ENCODE measurements around the gene XRCC3.

XRCC3 gene

DNA sequence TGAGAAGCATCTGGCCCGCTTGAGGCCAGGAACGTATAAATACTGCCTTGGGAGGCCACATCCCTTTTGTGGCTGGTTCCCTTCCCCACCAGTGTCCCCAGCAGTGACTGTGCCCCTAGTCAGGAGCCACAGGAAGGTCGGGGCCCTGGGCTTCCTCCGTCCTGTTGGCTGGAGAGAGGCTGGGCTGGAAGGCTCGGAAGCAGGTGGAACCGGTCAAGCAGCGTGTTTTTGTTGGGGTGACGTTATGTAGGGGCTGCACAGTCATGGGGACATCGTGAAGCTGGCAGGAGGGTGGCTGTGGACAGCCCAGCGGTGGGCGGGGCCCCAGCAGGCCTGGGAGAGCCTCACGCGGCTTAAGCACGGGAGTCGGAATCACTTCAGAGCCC lies 10.1 kb downstream of the XRCC3 start:
- DNase-seq = no peak
- Histone ChIP-seq H3K27me3 (replicated peaks) (no peaks in the 10 kb centered on the region), H3K4me3 (ENCODE audit: low read depth, low read length) (no peak overlapping the region), H3K36me3 (replicated peaks) (peaks cover 68% of the 10 kb centered on the region), H3K27ac (no peak overlapping the region)
- TF ChIP-seq, protein P1, sequence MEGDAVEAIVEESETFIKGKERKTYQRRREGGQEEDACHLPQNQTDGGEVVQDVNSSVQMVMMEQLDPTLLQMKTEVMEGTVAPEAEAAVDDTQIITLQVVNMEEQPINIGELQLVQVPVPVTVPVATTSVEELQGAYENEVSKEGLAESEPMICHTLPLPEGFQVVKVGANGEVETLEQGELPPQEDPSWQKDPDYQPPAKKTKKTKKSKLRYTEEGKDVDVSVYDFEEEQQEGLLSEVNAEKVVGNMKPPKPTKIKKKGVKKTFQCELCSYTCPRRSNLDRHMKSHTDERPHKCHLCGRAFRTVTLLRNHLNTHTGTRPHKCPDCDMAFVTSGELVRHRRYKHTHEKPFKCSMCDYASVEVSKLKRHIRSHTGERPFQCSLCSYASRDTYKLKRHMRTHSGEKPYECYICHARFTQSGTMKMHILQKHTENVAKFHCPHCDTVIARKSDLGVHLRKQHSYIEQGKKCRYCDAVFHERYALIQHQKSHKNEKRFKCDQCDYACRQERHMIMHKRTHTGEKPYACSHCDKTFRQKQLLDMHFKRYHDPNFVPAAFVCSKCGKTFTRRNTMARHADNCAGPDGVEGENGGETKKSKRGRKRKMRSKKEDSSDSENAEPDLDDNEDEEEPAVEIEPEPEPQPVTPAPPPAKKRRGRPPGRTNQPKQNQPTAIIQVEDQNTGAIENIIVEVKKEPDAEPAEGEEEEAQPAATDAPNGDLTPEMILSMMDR (IDR thresholded peaks at IDR 0.05; ENCODE audit: low read depth, low read length, missing control alignments) = no peak
- in situ Hi-C loops (cut with HindIII; ENCODE audit: low pct_ligation_motif_present, low sequenced_read_pairs) = no loop called here

DNA sequence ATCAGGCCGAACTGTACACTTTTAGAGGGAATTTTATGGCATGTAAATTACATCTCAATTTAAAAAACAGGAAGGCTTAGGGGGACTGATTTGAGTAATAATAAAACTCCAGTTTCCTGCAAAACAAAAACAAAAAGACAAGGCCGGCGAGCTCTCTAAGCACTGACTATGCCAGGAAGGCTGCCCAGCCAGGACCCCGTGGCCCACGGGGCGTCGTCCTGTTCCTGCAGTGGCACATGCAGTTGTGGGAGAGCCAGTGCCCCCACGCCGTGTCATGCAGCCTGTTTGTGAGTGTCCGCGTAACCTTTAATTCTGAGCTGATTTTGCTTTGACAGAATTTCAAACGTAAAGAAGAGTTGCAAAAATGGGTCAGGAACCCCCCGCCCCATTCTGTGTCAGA lies 10.5 kb downstream of the XRCC3 start:
- Histone ChIP-seq H3K27ac (no peak overlapping the region), H3K36me3 (replicated peaks) (peaks cover 70% of the 10 kb centered on the region), H3K4me3 (ENCODE audit: low read depth, low read length) (no peak overlapping the region), H3K27me3 (replicated peaks) (no peaks in the 10 kb centered on the region)
- TF ChIP-seq, protein P1 (IDR thresholded peaks at IDR 0.05; ENCODE audit: low read depth, low read length, missing control alignments) = no peak
- DNase-seq = no peak
- in situ Hi-C loops (cut with HindIII; ENCODE audit: low pct_ligation_motif_present, low sequenced_read_pairs) = no loop called here

DNA sequence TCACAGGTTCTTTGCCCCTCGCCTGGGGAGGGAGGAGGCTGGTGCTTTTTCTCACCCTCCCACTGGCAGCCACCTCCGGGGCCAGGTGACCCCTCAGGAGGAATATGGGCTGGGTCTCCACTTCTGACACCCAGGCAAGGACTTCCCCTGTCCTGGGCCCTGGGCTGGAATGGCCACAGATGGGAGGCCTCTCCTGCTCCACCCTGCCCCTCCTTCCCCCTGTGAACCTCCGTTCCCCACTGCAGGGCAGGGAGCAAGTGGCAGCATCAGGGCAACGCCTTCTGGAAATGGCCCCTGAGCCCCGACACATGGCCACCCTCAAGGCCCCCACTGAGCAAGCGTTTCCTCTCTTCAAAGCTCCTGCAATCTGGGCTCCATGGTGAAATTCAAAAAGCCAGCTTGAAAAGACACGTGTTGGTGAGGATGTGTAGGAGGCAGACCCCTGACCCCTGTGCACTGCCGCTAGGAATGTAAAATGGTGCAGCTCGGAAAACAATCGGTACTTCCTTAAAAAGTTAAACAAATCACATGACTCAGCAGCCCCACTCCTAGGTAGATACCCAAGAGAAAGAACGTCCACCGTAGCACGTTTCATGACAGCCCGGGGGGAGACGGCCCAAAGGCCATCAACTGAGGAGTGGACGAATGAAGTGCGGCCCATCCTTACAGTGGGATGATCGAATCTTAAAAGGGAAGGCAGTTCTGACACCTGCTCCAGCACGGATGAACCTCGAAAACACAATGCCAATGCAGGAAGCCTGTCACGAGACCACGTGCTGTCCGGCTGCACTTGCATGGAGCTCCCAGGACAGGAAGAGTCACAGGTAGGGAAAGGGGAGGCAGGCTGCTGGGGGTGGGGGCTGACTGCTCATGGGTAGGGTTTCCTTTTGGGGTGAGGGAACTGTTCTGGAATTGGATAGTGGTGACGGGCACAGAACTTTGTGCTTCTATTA lies 11.5 kb downstream of the XRCC3 start:
- Histone ChIP-seq H3K36me3 (replicated peaks) (peaks cover 69% of the 10 kb centered on the region), H3K27me3 (replicated peaks) (no peaks in the 10 kb centered on the region), H3K27ac (no peak overlapping the region), H3K4me3 (ENCODE audit: low read depth, low read length) (no peak overlapping the region)
- TF ChIP-seq, protein P1 (IDR thresholded peaks at IDR 0.05; ENCODE audit: low read depth, low read length, missing control alignments) = no peak
- in situ Hi-C loops (cut with HindIII; ENCODE audit: low pct_ligation_motif_present, low sequenced_read_pairs) = no loop called here
- DNase-seq = no peak

DNA sequence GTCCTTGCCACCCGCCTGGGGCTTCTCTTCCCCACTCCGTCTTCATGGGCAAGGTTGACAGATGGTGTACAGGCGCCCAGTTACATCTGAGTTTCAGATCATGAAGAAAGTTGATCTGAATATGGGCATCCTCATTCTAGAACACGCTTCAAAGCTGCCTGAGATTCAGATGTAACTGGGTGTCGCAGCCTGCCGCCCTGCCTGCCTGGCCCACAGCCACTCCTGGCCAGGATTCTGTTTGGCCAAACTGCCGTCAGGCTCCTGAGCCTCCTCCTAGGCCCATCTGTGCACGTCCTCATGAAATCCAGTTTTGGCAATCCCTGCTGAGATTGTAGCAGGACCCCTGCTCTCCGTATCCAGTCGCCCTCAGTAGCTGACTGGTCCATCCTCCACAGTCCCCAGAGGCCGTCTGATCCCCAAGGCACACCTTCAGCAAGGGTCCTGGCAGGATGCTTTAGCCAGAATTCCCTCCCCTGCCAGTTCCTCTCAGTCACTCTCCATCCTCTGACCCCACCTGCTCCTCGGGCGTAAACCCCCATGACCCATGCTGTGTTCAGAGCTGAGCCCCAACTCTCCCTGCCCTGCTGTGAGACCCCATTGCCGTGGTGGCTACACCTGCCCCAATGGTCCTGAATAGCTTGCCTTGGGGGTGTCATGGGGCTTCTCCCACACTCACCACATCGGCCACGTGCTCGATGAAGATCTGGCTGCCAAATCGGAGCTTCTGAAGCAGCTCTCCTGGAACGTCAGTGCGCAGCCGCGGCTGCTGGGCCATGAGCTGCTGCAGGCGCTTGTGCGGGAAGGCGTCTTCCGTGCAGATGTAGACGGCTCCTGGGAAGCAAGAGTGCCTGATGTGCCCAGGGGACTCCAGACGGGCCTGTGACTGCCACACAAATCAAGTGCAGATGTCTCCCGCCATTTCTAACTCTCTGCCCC lies 12.5 kb downstream of the XRCC3 start:
- Histone ChIP-seq H3K4me3 (ENCODE audit: low read depth, low read length) (no peak overlapping the region), H3K27me3 (replicated peaks) (no peaks in the 10 kb centered on the region), H3K27ac (no peak overlapping the region), H3K36me3 (replicated peaks) (peaks cover 69% of the 10 kb centered on the region)
- TF ChIP-seq, protein P1 (IDR thresholded peaks at IDR 0.05; ENCODE audit: low read depth, low read length, missing control alignments) = no peak
- no peak for DNase-seq
- in situ Hi-C loops (cut with HindIII; ENCODE audit: low pct_ligation_motif_present, low sequenced_read_pairs) = no loop called here

DNA sequence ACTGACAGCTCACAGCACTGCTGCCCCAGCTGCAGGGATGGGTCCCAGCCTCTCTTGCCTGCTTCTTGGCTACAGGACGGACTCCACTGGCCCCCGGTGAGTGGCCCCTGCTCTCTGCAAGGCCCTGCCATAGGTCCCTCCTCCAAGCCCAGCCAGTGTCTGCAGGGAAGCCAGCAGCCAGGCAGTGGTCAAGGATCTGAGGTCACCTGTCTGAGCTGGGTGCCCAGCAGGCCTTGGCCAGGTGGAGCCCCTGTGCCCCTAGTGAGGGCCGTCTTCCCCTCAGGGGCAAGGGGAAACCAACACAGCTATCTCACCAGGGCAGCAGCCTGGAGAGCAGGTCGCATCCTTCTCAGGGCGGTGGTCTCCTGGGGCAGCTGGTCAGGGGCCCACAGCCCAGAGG lies 13.2 kb downstream of the XRCC3 start:
- in situ Hi-C loops (cut with HindIII; ENCODE audit: low pct_ligation_motif_present, low sequenced_read_pairs) = no loop called here
- Histone ChIP-seq H3K27me3 (replicated peaks) (no peaks in the 10 kb centered on the region), H3K36me3 (replicated peaks) (peaks cover 73% of the 10 kb centered on the region), H3K27ac (no peak overlapping the region), H3K4me3 (ENCODE audit: low read depth, low read length) (no peak overlapping the region)
- TF ChIP-seq, protein P1 (IDR thresholded peaks at IDR 0.05; ENCODE audit: low read depth, low read length, missing control alignments) = no peak
- DNase-seq = no peak
